ENCODE measurements around the gene GPAT3. TPM values are rescaled to one million over a fixed set of nuclear protein-coding genes. Genes with fewer than 3 reads are reported as not detected.

Gene GPAT3
- total and polyA plus RNA-seq, 4 donors, result 2.5 to 11.6 (median 7.6) TPM

DNA sequence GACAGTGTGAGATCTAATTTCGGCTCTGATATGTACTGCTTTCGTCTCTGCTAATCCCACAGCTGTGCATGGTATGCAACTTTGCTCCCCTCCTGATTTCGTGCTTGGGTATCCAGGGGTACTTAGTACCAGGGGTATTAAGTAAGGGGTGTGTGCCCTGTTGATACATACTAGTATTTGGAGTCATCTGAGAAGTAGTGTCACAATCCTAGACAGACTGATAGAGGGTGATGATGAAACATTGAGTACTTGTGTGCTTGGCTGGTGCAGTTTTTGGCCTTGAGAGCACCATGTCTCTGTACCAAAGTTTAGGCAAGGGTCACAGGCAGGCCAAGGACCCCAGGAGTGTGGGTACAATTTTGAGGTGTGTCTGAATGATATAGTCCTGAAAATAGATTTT lies 10.9 kb downstream of the GPAT3 start:
- Histone ChIP-seq H3K27ac (ENCODE audit: low read depth in 1 of 2, low read length in 1 of 2) (peak overlapping the region in 1 of 2 donors; percentile 41), H3K4me3 (no peak overlapping the region), H3K27me3 (ENCODE audit: control insufficient read depth in 3 of 3, insufficient read depth in 3 of 3, low read length in 2 of 3) (no peaks in the 10 kb centered on the region), H3K9me3 (ENCODE audit: control insufficient read depth in 4 of 4, insufficient read depth in 3 of 4, low read length in 3 of 4) (no peaks in the 10 kb centered on the region), H3K4me1 (ENCODE audit: control insufficient read depth in 5 of 5, insufficient read depth in 5 of 5, low read length in 5 of 5) (peaks cover 0 to 3% (median 0%) of the 10 kb centered on the region in 5 donors), H3K9ac (ENCODE audit: insufficient read depth in 1 of 2, low read length in 2 of 2) (no peak overlapping the region), H3K36me3 (ENCODE audit: control insufficient read depth in 4 of 4, insufficient read depth in 4 of 4, low read length in 4 of 4) (peaks cover 0 to 4% (median 0%) of the 10 kb centered on the region in 4 donors)
- WGBS, 2 donors, result 85 to 88% methylated on average over 3 of the region's 3 CpGs
- TF ChIP-seq, protein P1, sequence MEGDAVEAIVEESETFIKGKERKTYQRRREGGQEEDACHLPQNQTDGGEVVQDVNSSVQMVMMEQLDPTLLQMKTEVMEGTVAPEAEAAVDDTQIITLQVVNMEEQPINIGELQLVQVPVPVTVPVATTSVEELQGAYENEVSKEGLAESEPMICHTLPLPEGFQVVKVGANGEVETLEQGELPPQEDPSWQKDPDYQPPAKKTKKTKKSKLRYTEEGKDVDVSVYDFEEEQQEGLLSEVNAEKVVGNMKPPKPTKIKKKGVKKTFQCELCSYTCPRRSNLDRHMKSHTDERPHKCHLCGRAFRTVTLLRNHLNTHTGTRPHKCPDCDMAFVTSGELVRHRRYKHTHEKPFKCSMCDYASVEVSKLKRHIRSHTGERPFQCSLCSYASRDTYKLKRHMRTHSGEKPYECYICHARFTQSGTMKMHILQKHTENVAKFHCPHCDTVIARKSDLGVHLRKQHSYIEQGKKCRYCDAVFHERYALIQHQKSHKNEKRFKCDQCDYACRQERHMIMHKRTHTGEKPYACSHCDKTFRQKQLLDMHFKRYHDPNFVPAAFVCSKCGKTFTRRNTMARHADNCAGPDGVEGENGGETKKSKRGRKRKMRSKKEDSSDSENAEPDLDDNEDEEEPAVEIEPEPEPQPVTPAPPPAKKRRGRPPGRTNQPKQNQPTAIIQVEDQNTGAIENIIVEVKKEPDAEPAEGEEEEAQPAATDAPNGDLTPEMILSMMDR (IDR thresholded peaks at IDR 0.05; ENCODE audit: control extremely low read depth, extremely low read depth), result no peak
- ATAC-seq (ENCODE audit: insufficient read depth, low FRiP score) (no peak), DNase-seq (no peak)

- Histone ChIP-seq H3K27ac (ENCODE audit: low read depth in 1 of 2, low read length in 1 of 2) (peak overlapping the region in 1 of 2 donors; percentile 95), H3K9ac (ENCODE audit: insufficient read depth in 1 of 2, low read length in 2 of 2) (no peak overlapping the region), H3K27me3 (ENCODE audit: control insufficient read depth in 3 of 3, insufficient read depth in 3 of 3, low read length in 2 of 3) (no peaks in the 10 kb centered on the region), H3K36me3 (ENCODE audit: control insufficient read depth in 4 of 4, insufficient read depth in 4 of 4, low read length in 4 of 4) (peaks cover 0 to 4% (median 0%) of the 10 kb centered on the region in 4 donors), H3K9me3 (ENCODE audit: control insufficient read depth in 4 of 4, insufficient read depth in 3 of 4, low read length in 3 of 4) (no peaks in the 10 kb centered on the region), H3K4me3 (no peak overlapping the region), H3K4me1 (ENCODE audit: control insufficient read depth in 5 of 5, insufficient read depth in 5 of 5, low read length in 5 of 5) (peaks cover 0 to 14% (median 0%) of the 10 kb centered on the region in 5 donors)
- 44 to 53% methylated on average over 7 of the region's 7 CpGs for WGBS, 2 donors
- peak; percentile 82 for ATAC-seq (ENCODE audit: insufficient read depth, low FRiP score)
- TF ChIP-seq, protein P1 (IDR thresholded peaks at IDR 0.05; ENCODE audit: control extremely low read depth, extremely low read depth), result no peak
- peak in 1 of 3 donors; percentile 12 for DNase-seq
Measured at GRCh38 chr4:83548151-83548905, 12.4 kb downstream of the GPAT3 start.

GRCh38 chr4:83552083-83552482 lies 16.2 kb downstream of the GPAT3 start:
- ATAC-seq (ENCODE audit: insufficient read depth, low FRiP score), result no peak
- peak overlapping the region in 1 of 2 donors; percentile 72 for H3K27ac ChIP-seq (ENCODE audit: low read depth in 1 of 2, low read length in 1 of 2)
- no peak for DNase-seq
- H3K9me3 ChIP-seq (ENCODE audit: control insufficient read depth in 4 of 4, insufficient read depth in 3 of 4, low read length in 3 of 4), result no peaks in the 10 kb centered on the region
- no peak overlapping the region for H3K4me3 ChIP-seq
- no peak overlapping the region for H3K9ac ChIP-seq (ENCODE audit: insufficient read depth in 1 of 2, low read length in 2 of 2)
- H3K36me3 ChIP-seq (ENCODE audit: control insufficient read depth in 4 of 4, insufficient read depth in 4 of 4, low read length in 4 of 4), result peaks cover 0 to 2% (median 0%) of the 10 kb centered on the region in 4 donors
- peaks cover 0 to 30% (median 0%) of the 10 kb centered on the region in 5 donors for H3K4me1 ChIP-seq (ENCODE audit: control insufficient read depth in 5 of 5, insufficient read depth in 5 of 5, low read length in 5 of 5)
- TF ChIP-seq, protein P1 (IDR thresholded peaks at IDR 0.05; ENCODE audit: control extremely low read depth, extremely low read depth), result no peak
- WGBS, 2 donors, result 76 to 80% methylated on average over 3 of the region's 3 CpGs
- no peaks in the 10 kb centered on the region for H3K27me3 ChIP-seq (ENCODE audit: control insufficient read depth in 3 of 3, insufficient read depth in 3 of 3, low read length in 2 of 3)

Data from lung (tissue), 12 donors.